ENCODE data around the gene KCNQ1. TPM values are rescaled to one million over a fixed set of nuclear protein-coding genes. Genes with fewer than 3 reads are reported as not detected.

The KCNQ1 gene
- total and polyA plus RNA-seq, 2 experiments from 2014 or later, result 0.45 to 0.87 TPM

DNA sequence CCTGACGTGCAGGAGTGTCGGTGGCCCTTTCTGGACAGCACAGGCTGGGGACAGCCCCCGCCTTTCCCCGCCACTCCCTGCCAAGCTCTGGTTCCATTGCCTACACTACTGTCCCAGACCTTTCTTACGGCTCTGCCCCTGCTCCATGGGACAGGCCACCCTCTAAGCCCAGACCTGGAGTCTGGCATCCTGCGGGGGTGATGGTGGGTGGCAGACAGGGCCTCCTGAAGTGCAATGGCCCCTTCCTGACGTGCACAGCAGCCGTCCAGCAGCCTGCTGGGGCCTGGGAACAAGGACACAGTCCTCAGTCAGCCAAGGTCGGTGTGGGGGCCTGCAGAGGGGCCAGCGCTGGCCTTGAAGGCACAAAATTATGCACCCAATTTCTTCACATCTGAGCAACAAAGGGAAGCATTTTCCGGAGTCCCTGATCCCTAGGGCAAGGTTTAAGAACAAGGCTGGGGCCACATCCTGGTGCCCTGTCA, 334.7 kb downstream of the KCNQ1 start:
- H3K36me3 Mint-ChIP-seq (ENCODE audit: low read depth), result no peaks in the 10 kb centered on the region
- H3K9me3 Mint-ChIP-seq, result no peaks in the 10 kb centered on the region
- H3K4me3 Mint-ChIP-seq, result no peak overlapping the region
- H3F3A ChIP-seq (replicated peaks; ENCODE audit: low read depth), result no peaks in the 10 kb centered on the region
- peaks cover 9% of the 10 kb centered on the region for H3K27me3 Mint-ChIP-seq (ENCODE audit: insufficient read depth, low read depth, poor library complexity)
- H3K27ac Mint-ChIP-seq, result no peak overlapping the region
- no peak overlapping the region for H3K4me2 ChIP-seq
- H4K20me1 ChIP-seq (replicated peaks; ENCODE audit: insufficient read depth), result no peaks in the 10 kb centered on the region
- no peaks in the 10 kb centered on the region for H3K9me2 ChIP-seq (ENCODE audit: insufficient read depth)
- peaks cover 24% of the 10 kb centered on the region for H3K4me1 Mint-ChIP-seq
- H3K27ac ChIP-seq (ENCODE audit: low read depth), result no peak overlapping the region
- no peak overlapping the region for H3K4me3 ChIP-seq
- DNase-seq (ENCODE audit: low spot score) (no peak), ATAC-seq (no peak)
- no peaks in the 10 kb centered on the region for H3K79me2 ChIP-seq (replicated peaks; ENCODE audit: insufficient read depth)
- no peak overlapping the region for H2AFZ ChIP-seq
- peaks cover 18% of the 10 kb centered on the region for H3K4me1 ChIP-seq (ENCODE audit: insufficient read depth)
- no peaks in the 10 kb centered on the region for H3K36me3 ChIP-seq (ENCODE audit: insufficient read depth)
- H3K27me3 ChIP-seq (ENCODE audit: insufficient read depth), result no peaks in the 10 kb centered on the region
- no peak for TF ChIP-seq EZH2 (IDR thresholded peaks at IDR 0.05; ENCODE audit: low read depth, unreplicated experiment)
- no peak for TF ChIP-seq JUNB (IDR thresholded peaks at IDR 0.05; ENCODE audit: unreplicated experiment)
- no peak for TF ChIP-seq ZNF331 (CRISPR knock-in tag; IDR thresholded peaks at IDR 0.05; ENCODE audit: low read depth)
- TF ChIP-seq NANOG (IDR thresholded peaks at IDR 0.05; ENCODE audit: borderline replicate concordance), result no peak
- TF ChIP-seq CREB1 (CRISPR knock-in tag; IDR thresholded peaks at IDR 0.05; ENCODE audit: low read depth), result no peak
- TF ChIP-seq, protein P1, sequence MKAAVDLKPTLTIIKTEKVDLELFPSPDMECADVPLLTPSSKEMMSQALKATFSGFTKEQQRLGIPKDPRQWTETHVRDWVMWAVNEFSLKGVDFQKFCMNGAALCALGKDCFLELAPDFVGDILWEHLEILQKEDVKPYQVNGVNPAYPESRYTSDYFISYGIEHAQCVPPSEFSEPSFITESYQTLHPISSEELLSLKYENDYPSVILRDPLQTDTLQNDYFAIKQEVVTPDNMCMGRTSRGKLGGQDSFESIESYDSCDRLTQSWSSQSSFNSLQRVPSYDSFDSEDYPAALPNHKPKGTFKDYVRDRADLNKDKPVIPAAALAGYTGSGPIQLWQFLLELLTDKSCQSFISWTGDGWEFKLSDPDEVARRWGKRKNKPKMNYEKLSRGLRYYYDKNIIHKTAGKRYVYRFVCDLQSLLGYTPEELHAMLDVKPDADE (IDR thresholded peaks at IDR 0.05), result no peak
- no peak for TF ChIP-seq EZH2phosphoT487 (IDR thresholded peaks at IDR 0.05; ENCODE audit: unreplicated experiment)
- TF ChIP-seq POLR2AphosphoS5 (IDR thresholded peaks at IDR 0.05; ENCODE audit: low read depth), result no peak
- TF ChIP-seq STAT1 (IDR thresholded peaks at IDR 0.05; ENCODE audit: unreplicated experiment), result no peak
- no peak for TF ChIP-seq ZNF114 (CRISPR knock-in tag; IDR thresholded peaks at IDR 0.05)
- TF ChIP-seq, protein P2, sequence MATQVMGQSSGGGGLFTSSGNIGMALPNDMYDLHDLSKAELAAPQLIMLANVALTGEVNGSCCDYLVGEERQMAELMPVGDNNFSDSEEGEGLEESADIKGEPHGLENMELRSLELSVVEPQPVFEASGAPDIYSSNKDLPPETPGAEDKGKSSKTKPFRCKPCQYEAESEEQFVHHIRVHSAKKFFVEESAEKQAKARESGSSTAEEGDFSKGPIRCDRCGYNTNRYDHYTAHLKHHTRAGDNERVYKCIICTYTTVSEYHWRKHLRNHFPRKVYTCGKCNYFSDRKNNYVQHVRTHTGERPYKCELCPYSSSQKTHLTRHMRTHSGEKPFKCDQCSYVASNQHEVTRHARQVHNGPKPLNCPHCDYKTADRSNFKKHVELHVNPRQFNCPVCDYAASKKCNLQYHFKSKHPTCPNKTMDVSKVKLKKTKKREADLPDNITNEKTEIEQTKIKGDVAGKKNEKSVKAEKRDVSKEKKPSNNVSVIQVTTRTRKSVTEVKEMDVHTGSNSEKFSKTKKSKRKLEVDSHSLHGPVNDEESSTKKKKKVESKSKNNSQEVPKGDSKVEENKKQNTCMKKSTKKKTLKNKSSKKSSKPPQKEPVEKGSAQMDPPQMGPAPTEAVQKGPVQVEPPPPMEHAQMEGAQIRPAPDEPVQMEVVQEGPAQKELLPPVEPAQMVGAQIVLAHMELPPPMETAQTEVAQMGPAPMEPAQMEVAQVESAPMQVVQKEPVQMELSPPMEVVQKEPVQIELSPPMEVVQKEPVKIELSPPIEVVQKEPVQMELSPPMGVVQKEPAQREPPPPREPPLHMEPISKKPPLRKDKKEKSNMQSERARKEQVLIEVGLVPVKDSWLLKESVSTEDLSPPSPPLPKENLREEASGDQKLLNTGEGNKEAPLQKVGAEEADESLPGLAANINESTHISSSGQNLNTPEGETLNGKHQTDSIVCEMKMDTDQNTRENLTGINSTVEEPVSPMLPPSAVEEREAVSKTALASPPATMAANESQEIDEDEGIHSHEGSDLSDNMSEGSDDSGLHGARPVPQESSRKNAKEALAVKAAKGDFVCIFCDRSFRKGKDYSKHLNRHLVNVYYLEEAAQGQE (IDR thresholded peaks at IDR 0.05; ENCODE audit: unreplicated experiment), result no peak
- TF ChIP-seq, protein P3, sequence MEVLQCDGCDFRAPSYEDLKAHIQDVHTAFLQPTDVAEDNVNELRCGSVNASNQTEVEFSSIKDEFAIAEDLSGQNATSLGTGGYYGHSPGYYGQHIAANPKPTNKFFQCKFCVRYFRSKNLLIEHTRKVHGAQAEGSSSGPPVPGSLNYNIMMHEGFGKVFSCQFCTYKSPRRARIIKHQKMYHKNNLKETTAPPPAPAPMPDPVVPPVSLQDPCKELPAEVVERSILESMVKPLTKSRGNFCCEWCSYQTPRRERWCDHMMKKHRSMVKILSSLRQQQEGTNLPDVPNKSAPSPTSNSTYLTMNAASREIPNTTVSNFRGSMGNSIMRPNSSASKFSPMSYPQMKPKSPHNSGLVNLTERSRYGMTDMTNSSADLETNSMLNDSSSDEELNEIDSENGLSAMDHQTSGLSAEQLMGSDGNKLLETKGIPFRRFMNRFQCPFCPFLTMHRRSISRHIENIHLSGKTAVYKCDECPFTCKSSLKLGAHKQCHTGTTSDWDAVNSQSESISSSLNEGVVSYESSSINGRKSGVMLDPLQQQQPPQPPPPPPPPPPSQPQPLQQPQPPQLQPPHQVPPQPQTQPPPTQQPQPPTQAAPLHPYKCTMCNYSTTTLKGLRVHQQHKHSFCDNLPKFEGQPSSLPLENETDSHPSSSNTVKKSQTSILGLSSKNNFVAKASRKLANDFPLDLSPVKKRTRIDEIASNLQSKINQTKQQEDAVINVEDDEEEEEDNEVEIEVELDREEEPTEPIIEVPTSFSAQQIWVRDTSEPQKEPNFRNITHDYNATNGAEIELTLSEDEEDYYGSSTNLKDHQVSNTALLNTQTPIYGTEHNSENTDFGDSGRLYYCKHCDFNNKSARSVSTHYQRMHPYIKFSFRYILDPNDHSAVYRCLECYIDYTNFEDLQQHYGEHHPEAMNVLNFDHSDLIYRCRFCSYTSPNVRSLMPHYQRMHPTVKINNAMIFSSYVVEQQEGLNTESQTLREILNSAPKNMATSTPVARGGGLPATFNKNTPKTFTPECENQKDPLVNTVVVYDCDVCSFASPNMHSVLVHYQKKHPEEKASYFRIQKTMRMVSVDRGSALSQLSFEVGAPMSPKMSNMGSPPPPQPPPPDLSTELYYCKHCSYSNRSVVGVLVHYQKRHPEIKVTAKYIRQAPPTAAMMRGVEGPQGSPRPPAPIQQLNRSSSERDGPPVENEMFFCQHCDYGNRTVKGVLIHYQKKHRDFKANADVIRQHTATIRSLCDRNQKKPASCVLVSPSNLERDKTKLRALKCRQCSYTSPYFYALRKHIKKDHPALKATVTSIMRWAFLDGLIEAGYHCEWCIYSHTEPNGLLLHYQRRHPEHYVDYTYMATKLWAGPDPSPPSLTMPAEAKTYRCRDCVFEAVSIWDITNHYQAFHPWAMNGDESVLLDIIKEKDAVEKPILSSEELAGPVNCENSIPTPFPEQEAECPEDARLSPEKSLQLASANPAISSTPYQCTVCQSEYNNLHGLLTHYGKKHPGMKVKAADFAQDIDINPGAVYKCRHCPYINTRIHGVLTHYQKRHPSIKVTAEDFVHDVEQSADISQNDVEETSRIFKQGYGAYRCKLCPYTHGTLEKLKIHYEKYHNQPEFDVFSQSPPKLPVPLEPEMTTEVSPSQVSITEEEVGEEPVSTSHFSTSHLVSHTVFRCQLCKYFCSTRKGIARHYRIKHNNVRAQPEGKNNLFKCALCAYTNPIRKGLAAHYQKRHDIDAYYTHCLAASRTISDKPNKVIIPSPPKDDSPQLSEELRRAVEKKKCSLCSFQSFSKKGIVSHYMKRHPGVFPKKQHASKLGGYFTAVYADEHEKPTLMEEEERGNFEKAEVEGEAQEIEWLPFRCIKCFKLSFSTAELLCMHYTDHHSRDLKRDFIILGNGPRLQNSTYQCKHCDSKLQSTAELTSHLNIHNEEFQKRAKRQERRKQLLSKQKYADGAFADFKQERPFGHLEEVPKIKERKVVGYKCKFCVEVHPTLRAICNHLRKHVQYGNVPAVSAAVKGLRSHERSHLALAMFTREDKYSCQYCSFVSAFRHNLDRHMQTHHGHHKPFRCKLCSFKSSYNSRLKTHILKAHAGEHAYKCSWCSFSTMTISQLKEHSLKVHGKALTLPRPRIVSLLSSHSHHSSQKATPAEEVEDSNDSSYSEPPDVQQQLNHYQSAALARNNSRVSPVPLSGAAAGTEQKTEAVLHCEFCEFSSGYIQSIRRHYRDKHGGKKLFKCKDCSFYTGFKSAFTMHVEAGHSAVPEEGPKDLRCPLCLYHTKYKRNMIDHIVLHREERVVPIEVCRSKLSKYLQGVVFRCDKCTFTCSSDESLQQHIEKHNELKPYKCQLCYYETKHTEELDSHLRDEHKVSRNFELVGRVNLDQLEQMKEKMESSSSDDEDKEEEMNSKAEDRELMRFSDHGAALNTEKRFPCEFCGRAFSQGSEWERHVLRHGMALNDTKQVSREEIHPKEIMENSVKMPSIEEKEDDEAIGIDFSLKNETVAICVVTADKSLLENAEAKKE (CRISPR knock-in tag; IDR thresholded peaks at IDR 0.05), result no peak
- TF ChIP-seq, protein P4, sequence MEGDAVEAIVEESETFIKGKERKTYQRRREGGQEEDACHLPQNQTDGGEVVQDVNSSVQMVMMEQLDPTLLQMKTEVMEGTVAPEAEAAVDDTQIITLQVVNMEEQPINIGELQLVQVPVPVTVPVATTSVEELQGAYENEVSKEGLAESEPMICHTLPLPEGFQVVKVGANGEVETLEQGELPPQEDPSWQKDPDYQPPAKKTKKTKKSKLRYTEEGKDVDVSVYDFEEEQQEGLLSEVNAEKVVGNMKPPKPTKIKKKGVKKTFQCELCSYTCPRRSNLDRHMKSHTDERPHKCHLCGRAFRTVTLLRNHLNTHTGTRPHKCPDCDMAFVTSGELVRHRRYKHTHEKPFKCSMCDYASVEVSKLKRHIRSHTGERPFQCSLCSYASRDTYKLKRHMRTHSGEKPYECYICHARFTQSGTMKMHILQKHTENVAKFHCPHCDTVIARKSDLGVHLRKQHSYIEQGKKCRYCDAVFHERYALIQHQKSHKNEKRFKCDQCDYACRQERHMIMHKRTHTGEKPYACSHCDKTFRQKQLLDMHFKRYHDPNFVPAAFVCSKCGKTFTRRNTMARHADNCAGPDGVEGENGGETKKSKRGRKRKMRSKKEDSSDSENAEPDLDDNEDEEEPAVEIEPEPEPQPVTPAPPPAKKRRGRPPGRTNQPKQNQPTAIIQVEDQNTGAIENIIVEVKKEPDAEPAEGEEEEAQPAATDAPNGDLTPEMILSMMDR (conservative IDR thresholded peaks at IDR 0.05; ENCODE audit: low read depth in 2 of 2), result no peak

All from GM23338 (cell line).